HG03025 (cell line): Measurements from ENCODE around the gene DISC1.
"Not testable (repeated sequence)": the region's sequence is repeated elsewhere in the genome, so short reads cannot be mapped to it uniquely, and the experiment has no call there.

Experiments used
- ATAC-seq: cut with Tn5 transposase; IDR thresholded peaks from one replicate; pipeline ENCODE4 v1.9.1; 2021; ENCODE audit warnings: mild to moderate bottlenecking, moderate library complexity; ENCODE audit not compliant: unreplicated experiment, low FRiP score

DISC1 gene

GRCh38 chr1:231969761-231970160 lies 343.2 kb downstream of the DISC1 start:
- ATAC-seq: not testable (repeated sequence)

GRCh38 chr1:231970684-231971083 lies 344.1 kb downstream of the DISC1 start:
- ATAC-seq: no peak

GRCh38 chr1:231971397-231972110 lies 345.0 kb downstream of the DISC1 start:
- ATAC-seq: no peak

- no peak for ATAC-seq
Measured at GRCh38 chr1:231972111-231972445, 345.5 kb downstream of the DISC1 start.

GRCh38 chr1:231973830-231974229 lies 347.2 kb downstream of the DISC1 start:
- no peak for ATAC-seq

GRCh38 chr1:231976231-231976630 lies 349.6 kb downstream of the DISC1 start:
- no peak for ATAC-seq

- ATAC-seq: no peak
Measured at GRCh38 chr1:231981675-231982074, 355.1 kb downstream of the DISC1 start.

- ATAC-seq: no peak
Measured at GRCh38 chr1:231982871-231983587, 356.4 kb downstream of the DISC1 start.

- no peak for ATAC-seq
Measured at GRCh38 chr1:231983588-231984193, 357.1 kb downstream of the DISC1 start.

GRCh38 chr1:231985296-231986023 lies 358.9 kb downstream of the DISC1 start:
- no peak for ATAC-seq

GRCh38 chr1:231986631-231987336 lies 360.2 kb downstream of the DISC1 start:
- ATAC-seq: no peak

GRCh38 chr1:231990388-231990787 lies 363.8 kb downstream of the DISC1 start:
- ATAC-seq: no peak

GRCh38 chr1:231991231-231991630 lies 364.6 kb downstream of the DISC1 start:
- no peak for ATAC-seq

GRCh38 chr1:231993968-231994455 lies 367.4 kb downstream of the DISC1 start:
- ATAC-seq: no peak

GRCh38 chr1:231998791-231999190 lies 372.2 kb downstream of the DISC1 start:
- ATAC-seq: no peak

GRCh38 chr1:232005300-232005699 lies 378.7 kb downstream of the DISC1 start:
- no peak for ATAC-seq

- no peak for ATAC-seq
Measured at GRCh38 chr1:232009741-232010140, 383.2 kb downstream of the DISC1 start.

- ATAC-seq: no peak
Measured at GRCh38 chr1:232011961-232012360, 385.4 kb downstream of the DISC1 start.

- ATAC-seq: no peak
Measured at GRCh38 chr1:232012773-232013386, 386.3 kb downstream of the DISC1 start.

GRCh38 chr1:232014941-232015340 lies 388.4 kb downstream of the DISC1 start:
- ATAC-seq: no peak
